Coronary artery (tissue), 2 donors: ENCODE results near the gene RASSF3.
A peak's percentile ranks its signal among the peaks of the same experiment; 100 is the strongest.

Experiments used
- DNase-seq: peaks from one replicate; pipeline ENCODE4 v3.0.0-alpha.2; 2017; ENCODE audit warnings: low spot score
- H3K27ac ChIP-seq, 2 donors: fragments of 200-600 bp; sonication (generic); one replicate each; pipeline ENCODE4 v1.5.1; 2016 to 2019
- H3K4me3 ChIP-seq: fragments of 200-600 bp; sonication (generic); 2 replicates; pipeline ENCODE4 v1.5.1; 2016; ENCODE audit warnings: mild to moderate bottlenecking, moderate library complexity
- TF ChIP-seq, protein P1 (sequence below): fragments of 200-600 bp; sonication (generic); IDR thresholded peaks from one replicate; pipeline ENCODE4 v1.5.1; 2019; ENCODE audit warnings: antibody characterized with exemption

Gene RASSF3

GRCh38 chr12:64595863-64596793, 14.2 kb upstream of the RASSF3 start:
- TF ChIP-seq, protein P1, sequence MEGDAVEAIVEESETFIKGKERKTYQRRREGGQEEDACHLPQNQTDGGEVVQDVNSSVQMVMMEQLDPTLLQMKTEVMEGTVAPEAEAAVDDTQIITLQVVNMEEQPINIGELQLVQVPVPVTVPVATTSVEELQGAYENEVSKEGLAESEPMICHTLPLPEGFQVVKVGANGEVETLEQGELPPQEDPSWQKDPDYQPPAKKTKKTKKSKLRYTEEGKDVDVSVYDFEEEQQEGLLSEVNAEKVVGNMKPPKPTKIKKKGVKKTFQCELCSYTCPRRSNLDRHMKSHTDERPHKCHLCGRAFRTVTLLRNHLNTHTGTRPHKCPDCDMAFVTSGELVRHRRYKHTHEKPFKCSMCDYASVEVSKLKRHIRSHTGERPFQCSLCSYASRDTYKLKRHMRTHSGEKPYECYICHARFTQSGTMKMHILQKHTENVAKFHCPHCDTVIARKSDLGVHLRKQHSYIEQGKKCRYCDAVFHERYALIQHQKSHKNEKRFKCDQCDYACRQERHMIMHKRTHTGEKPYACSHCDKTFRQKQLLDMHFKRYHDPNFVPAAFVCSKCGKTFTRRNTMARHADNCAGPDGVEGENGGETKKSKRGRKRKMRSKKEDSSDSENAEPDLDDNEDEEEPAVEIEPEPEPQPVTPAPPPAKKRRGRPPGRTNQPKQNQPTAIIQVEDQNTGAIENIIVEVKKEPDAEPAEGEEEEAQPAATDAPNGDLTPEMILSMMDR: no peak
- DNase-seq: no peak
- H3K27ac ChIP-seq: no peak overlapping the region

DNA sequence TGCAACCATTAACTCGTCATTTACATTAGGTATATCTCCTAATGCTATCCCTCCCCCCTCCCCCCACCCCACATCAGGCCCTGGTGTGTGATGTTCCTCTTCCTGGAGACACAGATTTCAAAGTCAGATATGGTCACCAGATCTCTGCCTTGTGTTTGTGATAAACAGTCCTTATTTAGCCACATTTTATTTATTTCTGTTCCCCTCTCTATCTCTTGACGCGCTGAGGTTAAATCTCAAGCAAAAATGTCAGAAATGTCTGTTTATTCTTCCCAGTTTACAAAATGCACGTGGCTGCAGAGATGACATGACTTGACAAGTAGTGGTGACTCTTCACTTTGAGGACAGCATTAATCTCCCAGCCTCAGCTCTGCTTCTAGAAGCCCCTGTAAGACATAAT, 11.5 kb upstream of the RASSF3 start:
- no peak for DNase-seq
- no peak overlapping the region for H3K27ac ChIP-seq
- TF ChIP-seq, protein P1: no peak
- H3K4me3 ChIP-seq: no peak overlapping the region

More at GRCh38 chr12:64595863-64596793, 14.2 kb upstream of the RASSF3 start:
- no peak overlapping the region for H3K4me3 ChIP-seq

GRCh38 chr12:64600164-64600561, 10.1 kb upstream of the RASSF3 start:
- TF ChIP-seq, protein P1: no peak
- no peak for DNase-seq
- no peak overlapping the region for H3K4me3 ChIP-seq
- H3K27ac ChIP-seq: no peak overlapping the region

DNA sequence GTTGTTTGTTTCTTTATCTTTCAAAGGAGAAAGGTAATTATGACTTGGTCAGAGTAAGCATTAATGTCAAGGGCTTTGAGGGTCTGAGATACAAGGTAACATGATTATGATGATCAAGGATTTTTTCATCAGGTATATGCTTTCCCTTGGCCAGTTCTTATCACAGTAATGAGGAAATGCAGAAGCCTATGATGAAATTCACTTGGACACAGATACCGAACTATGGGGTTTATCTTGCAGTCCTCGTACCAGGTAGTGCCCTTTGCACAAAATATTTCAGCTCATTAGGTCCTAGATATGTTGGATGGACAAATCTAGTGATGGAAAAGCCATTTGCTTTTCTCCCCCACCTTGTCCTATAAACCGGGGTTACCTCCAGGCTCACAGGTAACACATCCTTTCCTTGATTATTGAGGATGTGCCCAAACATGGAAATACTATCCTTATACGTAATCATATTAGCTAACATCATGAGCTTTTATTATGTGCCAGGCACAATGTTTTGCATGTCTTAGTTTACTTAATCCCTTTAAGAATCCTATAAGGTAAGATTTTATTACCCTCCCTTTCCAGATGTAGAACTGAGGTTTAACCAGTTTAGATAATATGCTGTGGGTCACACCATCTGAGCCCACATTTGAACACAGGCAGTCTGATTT, 7.0 kb upstream of the RASSF3 start:
- no peak for DNase-seq
- Histone ChIP-seq H3K4me3 (no peak overlapping the region), H3K27ac (no peak overlapping the region)
- TF ChIP-seq, protein P1: no peak

DNA sequence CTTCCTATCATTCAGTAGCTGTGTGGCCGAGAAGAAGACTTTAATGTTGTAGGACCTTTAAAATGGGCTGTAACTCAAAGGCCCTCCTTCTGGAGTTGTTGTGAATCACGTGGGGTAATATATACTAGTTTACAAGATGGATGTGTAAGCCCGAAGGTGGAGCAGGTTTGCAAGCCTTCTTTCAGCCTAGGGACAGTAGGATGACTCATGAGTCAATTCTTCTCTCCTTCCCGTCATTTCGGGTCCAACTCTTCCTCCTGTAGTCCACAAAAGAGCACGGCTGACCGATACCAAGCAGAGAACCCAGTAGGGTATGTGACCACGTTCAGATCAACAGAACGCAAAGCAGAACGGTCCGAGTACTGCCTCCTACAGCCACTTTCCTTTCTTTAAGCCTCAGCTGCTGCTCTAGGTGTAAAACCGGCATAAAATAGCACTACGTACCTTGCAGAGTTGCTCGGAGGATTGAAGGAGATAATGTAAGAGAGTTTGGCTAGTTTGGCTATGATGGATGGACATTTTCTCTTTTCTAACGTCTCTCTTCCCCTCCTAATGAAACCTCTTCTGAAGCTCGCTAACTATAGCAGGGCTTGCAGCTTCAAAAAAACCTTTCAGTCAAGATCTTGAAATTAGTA, 1.3 kb upstream of the RASSF3 start:
- H3K4me3 ChIP-seq: peak overlapping the region; percentile 94
- no peak for DNase-seq
- H3K27ac ChIP-seq: peak overlapping the region; percentile 91 to 95
- TF ChIP-seq, protein P1: no peak

- no peak for DNase-seq
- TF ChIP-seq, protein P1: no peak
- peak overlapping the region; percentile 94 for H3K4me3 ChIP-seq
- H3K27ac ChIP-seq: peak overlapping the region; percentile 91 to 95
Measured at GRCh38 chr12:64609536-64610078, 688 bp upstream of the RASSF3 start.
